C4-2B (cell line): Measurements from ENCODE around the gene SIK3.
A peak's percentile ranks its signal among the peaks of the same experiment; 100 is the strongest.

Experiments used
- H3K27ac ChIP-seq: fragments of 450-650 bp; 2 replicates; pipeline ENCODE4 v1.5.1; 2017
- CTCF ChIP-seq: fragments of 450-650 bp; conservative IDR thresholded peaks from 2 replicates; pipeline ENCODE4 v1.5.1; 2017; ENCODE audit warnings: mild to moderate bottlenecking
- ZFX ChIP-seq: fragments of 450-650 bp; IDR thresholded peaks from 2 replicates; pipeline ENCODE4 v1.6.1; 2017

The SIK3 gene

GRCh38 chr11:116929414-116930090, 168.7 kb downstream of the SIK3 start:
- no peak overlapping the region for H3K27ac ChIP-seq
- TF ChIP-seq CTCF: no peak
- no peak for TF ChIP-seq ZFX

GRCh38 chr11:116928845-116929244, 169.4 kb downstream of the SIK3 start:
- no peak overlapping the region for H3K27ac ChIP-seq
- no peak for TF ChIP-seq CTCF
- TF ChIP-seq ZFX: no peak

- no peak overlapping the region for H3K27ac ChIP-seq
- TF ChIP-seq ZFX: no peak
- no peak for TF ChIP-seq CTCF
Observed at GRCh38 chr11:116928102-116928777, 170.0 kb downstream of the SIK3 start.

- no peak for TF ChIP-seq ZFX
- peak; percentile 30 for TF ChIP-seq CTCF
- H3K27ac ChIP-seq: no peak overlapping the region
Observed at GRCh38 chr11:116927163-116927974, 170.9 kb downstream of the SIK3 start.

GRCh38 chr11:116925050-116925449, 173.2 kb downstream of the SIK3 start:
- TF ChIP-seq CTCF (no peak), ZFX (no peak)
- no peak overlapping the region for H3K27ac ChIP-seq

- H3K27ac ChIP-seq: no peak overlapping the region
- TF ChIP-seq CTCF: no peak
- no peak for TF ChIP-seq ZFX
Observed at GRCh38 chr11:116918925-116919655, 179.1 kb downstream of the SIK3 start.
